Measurements from ENCODE around the gene NRCAM.

- TF ChIP-seq CTCF (conservative IDR thresholded peaks at IDR 0.05) (no peak), ZFX (IDR thresholded peaks at IDR 0.05) (no peak)
Observed at GRCh38 chr7:108266491-108266890, 189.7 kb downstream of the NRCAM start.

Data from C4-2B (cell line).